Stimulated activated CD4-positive, alpha-beta T cell treated with anti-CD3 and anti-CD28 coated beads, Interleukin-4, amount 100 ng/mL, for 1 hour (primary cell): Measurements from ENCODE around the gene OSBP2.

Source experiments
- DNase-seq: peaks from one replicate; pipeline ENCODE4 v3.0.0-alpha.2; 2020

The OSBP2 gene

GRCh38 chr22:30857791-30858190, 163.1 kb downstream of the OSBP2 start:
- no peak for DNase-seq

GRCh38 chr22:30858976-30859713, 164.5 kb downstream of the OSBP2 start:
- DNase-seq = no peak

- DNase-seq = no peak
Observed at GRCh38 chr22:30859714-30860095, 165.0 kb downstream of the OSBP2 start.

- no peak for DNase-seq
Observed at GRCh38 chr22:30860176-30861105, 165.8 kb downstream of the OSBP2 start.

DNA sequence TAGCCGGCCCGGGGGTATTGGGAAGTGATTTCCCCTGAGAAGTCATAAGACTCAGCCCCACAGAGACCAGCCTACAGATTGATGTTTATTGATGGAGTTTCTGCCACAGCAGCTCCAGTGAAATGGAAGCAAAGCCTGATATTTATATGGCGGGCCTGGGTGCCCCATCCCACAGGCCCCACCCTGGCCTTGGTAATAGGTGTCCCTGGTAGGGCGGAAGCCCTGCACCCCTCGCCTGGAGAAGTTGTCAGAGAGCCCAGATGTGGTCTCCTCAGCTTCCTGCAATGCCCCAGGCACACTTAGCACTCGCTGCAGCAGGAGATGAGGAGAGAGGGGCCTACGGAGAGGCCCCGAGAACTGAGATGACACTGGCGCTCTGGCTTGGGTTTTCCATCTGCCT, 166.5 kb downstream of the OSBP2 start:
- DNase-seq = no peak

DNA sequence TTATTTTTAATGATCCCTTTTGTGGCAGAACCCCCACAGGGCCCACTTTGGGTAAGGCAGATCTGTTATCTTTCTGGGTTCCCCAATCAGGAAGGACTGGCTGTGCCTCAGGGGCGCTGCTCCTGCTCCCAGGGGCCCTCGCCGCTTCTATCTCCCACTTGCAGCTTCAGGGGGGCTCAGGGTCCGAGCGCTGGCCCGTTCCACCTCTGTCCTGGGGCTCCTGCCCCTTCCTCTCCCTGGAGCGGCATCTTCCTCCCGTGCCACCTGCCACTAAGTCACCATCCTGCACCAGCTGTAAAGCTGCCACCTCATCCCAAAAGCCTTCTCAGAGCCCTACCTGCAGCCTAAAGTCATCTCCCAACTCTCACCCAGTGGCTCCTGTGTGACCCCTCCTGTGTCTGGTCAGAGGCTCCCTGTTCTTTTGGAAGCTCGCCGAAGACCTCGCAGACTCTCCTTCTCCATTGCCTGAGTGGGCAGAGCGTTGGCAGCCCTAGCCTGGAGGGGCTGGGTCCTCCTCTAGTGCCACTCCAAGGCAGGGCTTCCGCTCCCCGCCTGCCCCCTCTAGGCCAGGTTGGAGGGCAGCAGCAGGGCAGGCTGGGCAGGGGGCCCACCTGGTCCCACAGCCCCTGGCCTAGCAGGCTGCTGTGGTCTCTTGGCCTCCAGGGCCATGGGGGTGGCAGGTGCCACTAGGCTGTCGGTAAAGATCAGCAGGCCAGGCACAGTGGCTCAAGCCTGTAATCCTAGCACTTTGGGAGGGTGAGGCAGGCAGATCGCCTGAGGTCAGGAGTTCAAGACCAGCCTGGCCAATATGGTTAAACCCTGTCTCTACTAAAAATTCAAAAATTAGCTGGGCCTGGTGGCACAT, 167.2 kb downstream of the OSBP2 start:
- no peak for DNase-seq

DNA sequence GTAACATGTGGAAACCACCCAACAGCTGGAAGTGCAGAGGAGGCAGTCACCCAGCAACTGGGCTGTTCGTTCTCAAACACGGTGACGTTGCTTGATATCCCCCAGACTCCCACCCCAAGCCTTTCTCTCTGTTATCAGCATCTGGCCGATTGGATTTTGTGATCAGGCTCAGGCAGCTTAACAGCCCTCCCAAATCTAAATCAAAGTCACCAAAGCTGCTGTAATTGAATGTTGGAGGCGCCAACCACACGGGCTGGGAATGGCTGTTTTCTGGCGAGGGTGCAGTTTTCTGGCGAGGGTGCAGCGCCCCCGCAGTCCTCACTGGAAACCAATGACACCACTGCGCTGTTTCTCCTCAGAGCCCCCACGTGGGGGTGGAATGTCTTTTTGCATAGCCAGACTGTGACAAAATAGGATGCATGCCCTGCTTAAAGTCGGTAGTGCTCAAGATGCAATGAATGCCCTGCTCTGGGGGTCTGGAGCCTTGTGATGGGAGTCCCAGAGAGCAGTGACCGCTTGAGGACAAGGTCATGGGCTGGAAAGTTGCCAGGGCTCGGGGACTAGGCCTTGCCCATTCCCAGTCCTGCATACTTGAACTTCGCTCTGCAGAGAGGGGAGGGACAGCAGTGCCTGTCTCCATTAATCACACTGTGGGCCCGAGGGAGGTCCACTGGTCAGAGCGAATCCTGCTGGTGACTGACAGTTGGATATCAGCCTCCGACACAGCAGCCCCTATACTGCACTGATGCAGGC, 168.6 kb downstream of the OSBP2 start:
- DNase-seq = no peak

- no peak for DNase-seq
Observed at GRCh38 chr22:30864441-30865420, 170.1 kb downstream of the OSBP2 start.

- DNase-seq = no peak
Observed at GRCh38 chr22:30865656-30866055, 171.0 kb downstream of the OSBP2 start.

DNA sequence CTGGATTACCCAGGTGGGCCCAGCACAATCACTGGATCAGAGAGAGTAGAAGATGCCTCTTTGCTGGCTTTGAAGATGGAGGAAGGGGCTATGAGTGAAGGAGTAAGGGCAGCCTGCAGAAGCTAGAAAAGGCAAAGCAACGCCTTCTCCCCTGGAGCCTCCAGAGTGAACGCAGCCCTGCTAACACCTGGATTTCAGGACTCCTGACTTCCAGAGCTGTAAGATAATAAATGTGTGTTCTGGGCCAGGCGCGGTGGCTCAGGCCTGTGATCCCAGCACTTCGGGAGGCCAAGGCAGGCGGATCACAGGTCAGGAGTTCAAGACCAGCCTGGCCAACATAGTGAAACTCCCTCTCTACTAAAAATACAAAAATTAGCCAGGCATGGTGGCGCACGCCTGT, 171.5 kb downstream of the OSBP2 start:
- DNase-seq = no peak

DNA sequence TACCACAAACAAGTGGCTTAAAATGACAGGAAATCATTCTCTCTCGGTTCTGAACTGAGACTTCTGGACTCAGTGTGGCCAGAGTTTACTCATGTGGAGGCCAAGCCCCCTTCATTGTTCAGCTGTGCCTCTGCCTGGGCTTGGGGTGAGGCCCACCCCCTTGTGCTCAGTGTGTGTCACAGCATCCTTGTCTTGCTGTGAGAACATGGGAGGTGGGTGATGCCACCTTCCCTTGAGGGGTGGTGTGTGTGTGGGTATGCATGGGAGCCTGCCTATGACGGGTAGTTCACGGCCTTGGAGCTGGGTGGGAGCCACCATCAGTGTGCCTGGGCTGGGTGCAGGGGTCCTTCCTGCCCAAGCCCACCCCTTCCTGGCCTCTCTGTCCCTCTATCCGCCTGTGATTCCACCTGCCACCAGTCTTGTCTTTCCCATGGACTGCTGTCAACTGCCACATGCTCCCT, 172.2 kb downstream of the OSBP2 start:
- no peak for DNase-seq

- DNase-seq = no peak
Observed at GRCh38 chr22:30867746-30868662, 173.3 kb downstream of the OSBP2 start.

- DNase-seq = no peak
Observed at GRCh38 chr22:30868663-30869385, 174.2 kb downstream of the OSBP2 start.

DNA sequence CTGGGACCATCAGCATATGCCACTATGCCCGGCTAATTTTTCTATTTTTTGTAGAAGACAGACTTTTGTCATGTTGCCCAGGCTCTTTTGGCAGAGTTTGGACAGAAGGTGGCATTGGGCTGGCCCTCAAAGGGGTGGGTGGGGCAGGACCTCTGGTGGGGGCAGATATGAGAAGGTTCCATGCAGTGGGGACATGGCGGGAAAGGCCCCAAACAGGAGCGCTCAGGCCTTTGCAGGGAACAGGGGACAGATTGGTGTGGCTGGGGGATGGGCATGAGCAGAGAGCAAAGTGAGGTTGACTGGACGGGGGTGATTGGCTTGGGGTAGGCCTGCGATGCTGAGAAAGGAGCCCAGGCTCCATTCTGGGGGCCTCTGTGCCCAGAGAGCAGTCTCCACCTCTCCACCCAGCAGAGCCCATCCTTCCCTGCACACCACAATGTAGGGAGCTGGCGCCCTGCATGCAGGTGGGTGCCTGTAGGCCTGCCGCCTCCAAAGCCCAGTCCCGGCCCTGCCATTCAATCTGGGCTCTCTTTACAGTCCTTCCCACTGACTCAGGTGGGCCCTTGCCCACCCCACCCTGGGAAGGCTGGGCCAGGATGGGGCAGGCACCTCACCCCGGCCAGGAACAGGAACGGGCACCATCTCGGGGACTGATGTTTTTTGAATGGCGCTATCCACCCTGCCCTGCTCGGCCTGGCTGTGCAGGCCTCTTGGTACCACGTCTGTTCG, 175.2 kb downstream of the OSBP2 start:
- no peak for DNase-seq

DNA sequence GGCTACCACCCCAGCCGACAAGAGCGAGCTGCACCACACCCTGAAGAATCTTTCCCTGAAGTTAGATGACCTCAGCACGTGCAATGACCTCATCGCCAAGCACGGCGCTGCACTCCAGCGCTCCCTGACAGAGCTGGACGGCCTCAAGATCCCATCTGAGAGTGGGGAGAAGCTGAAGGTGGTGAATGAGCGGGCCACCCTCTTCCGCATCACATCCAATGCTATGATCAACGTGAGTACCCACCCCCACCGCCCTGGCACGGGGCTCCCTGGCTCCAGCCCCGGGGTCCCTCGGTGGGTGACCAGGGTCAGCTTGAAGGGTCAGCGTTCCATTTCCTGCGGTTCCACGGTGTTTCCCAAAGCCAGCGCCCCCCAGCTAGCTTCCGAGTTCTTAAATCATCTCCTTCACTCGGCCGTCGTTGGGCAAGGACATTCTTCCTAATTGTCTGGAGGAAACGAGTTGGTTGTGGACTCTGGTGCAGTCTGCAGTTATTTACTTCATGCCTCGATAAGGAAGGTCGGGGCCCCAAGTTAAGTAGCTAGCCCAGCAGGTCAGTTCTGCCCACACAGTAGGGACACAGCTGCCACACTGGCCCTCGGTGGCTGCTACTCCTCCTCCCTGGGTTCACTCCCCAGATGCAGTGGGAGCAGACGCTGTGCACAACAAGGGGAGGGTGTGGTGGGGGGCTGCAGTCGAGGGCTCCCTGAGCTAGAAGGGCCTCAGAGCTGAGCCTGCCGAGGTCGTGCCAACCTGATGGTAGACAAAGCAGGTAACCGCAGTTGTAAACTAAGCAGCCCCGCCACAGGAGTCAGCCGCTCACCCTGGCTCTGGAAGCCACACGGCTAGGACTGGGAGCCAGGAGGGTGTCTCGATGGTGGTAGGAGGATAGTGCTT, 176.0 kb downstream of the OSBP2 start:
- DNase-seq = no peak

DNA sequence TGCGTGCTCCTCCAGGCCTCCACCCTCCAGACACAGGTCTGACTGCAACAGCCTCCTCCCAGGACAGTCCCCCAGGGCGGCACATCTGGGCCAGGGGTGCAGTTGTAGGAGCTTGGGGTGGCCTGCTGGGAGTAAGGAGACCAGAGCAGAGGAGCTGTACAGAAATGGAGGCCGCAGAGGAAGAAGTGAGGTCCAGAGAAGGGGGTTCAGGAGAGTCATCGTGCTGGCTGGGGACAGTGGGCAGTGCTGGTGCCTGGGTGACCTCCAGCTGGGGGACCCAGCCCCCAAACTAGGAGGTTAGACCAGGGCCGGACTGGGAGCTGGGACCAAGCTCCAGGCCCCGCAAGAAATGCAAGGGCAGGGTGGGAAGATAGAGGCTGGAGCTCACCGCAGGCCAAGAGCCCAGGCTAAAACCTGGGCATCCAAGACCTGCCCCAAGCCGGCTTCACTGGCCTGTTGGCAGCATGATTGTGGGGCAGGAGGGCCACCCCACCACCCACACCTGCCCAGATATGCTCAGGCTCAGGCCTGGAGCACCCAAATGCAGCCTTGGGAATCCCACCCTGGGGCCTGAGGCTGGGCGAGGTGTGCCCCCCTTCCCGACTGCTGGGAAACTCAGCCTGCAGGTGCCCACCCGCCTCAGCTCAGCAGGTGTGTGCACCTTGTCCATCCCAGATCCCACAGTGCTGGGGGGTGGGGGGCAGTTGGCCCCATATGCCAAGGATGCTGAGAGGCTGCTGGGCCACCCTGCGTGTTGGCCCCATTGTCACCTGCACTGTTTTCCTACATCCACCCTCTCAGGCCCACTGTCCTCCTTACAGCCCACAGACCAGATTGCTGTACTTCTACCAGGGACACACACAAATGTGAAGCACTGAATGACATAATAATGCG, 177.0 kb downstream of the OSBP2 start:
- no peak for DNase-seq
